LNCAP (cell line): ENCODE measurements around the gene MYH14.

Experiments used
- CTCF ChIP-seq: fragments of 450-650 bp; IDR thresholded peaks from 2 replicates; pipeline ENCODE4 v1.5.1; 2017; ENCODE audit warnings: mild to moderate bottlenecking

The MYH14 gene

GRCh38 chr19:50239921-50240590 lies 36.6 kb downstream of the MYH14 start:
- no peak for TF ChIP-seq CTCF

GRCh38 chr19:50242581-50242980 lies 39.2 kb downstream of the MYH14 start:
- no peak for TF ChIP-seq CTCF

- no peak for TF ChIP-seq CTCF
Observed at GRCh38 chr19:50244695-50245094, 41.3 kb downstream of the MYH14 start.

GRCh38 chr19:50248413-50248812 lies 45.0 kb downstream of the MYH14 start:
- TF ChIP-seq CTCF, result no peak

GRCh38 chr19:50248826-50249225 lies 45.4 kb downstream of the MYH14 start:
- TF ChIP-seq CTCF, result no peak

- no peak for TF ChIP-seq CTCF
Observed at GRCh38 chr19:50249636-50250035, 46.2 kb downstream of the MYH14 start.

- no peak for TF ChIP-seq CTCF
Observed at GRCh38 chr19:50250450-50251136, 47.2 kb downstream of the MYH14 start.
